Natural killer cell (primary cell): Measurements from ENCODE around the gene TMED5. TPM values are rescaled to one million over a fixed set of nuclear protein-coding genes. Genes with fewer than 3 reads are reported as not detected.

ENCODE experiments used
- ATAC-seq, 3 donors: fragments of 150-1000 bp in 2 of 3; fragments of 200-7000 bp in 1 of 3; cut with Tn5 transposase; 1 replicate in 1 of 3; 2 replicates in 2 of 3; pipeline ENCODE4 v1.10.0; 2021; ENCODE audit warnings: mild to moderate bottlenecking in 2 of 3, moderate library complexity in 2 of 3
- DNase-seq, 2 donors: peaks; one replicate each; pipeline versions ENCODE4 v3.0.0 to v3.0.0-alpha.2; 2013 to 2021; ENCODE audit warnings: mixed read lengths in 1 of 2
- H3K27ac ChIP-seq: one replicate; pipeline ENCODE4 v1.5.1; 2013; ENCODE audit warnings: mild to moderate bottlenecking, low read length
- H3K27me3 ChIP-seq: one replicate; pipeline ENCODE4 v1.6.1; 2013; ENCODE audit warnings: low read length; ENCODE audit not compliant: control insufficient read depth, insufficient read depth
- H3K36me3 ChIP-seq: one replicate; pipeline ENCODE4 v1.6.1; 2013; ENCODE audit warnings: low read length; ENCODE audit not compliant: control insufficient read depth, insufficient read depth
- H3K4me1 ChIP-seq: one replicate; pipeline ENCODE4 v1.6.1; 2013; ENCODE audit warnings: low read length; ENCODE audit not compliant: control insufficient read depth, insufficient read depth
- H3K4me3 ChIP-seq: one replicate; pipeline ENCODE4 v1.5.1; 2013; ENCODE audit warnings: low read length
- H3K9me3 ChIP-seq: one replicate; pipeline ENCODE4 v1.6.1; 2013; ENCODE audit warnings: low read length; ENCODE audit not compliant: control insufficient read depth, insufficient read depth
- H3K27ac Mint-ChIP-seq, 2 donors: one replicate each; pipeline ENCODE4 v1.8.0; 2022; ENCODE audit warnings: mild to moderate bottlenecking in 2 of 2, mixed read lengths in 2 of 2, moderate library complexity in 1 of 2
- H3K27me3 Mint-ChIP-seq, 2 donors: one replicate each; pipeline ENCODE4 v1.8.0; 2022; ENCODE audit warnings: low read depth in 2 of 2, mixed read lengths in 2 of 2
- H3K36me3 Mint-ChIP-seq: one replicate; pipeline ENCODE4 v1.8.0; 2022; ENCODE audit warnings: mixed read lengths
- H3K4me1 Mint-ChIP-seq, 2 donors: one replicate each; pipeline ENCODE4 v1.8.0; 2022; ENCODE audit warnings: mixed read lengths in 2 of 2
- H3K4me3 Mint-ChIP-seq: one replicate; pipeline ENCODE4 v1.8.0; 2022; ENCODE audit warnings: mild to moderate bottlenecking, moderate library complexity, mixed read lengths
- H3K9me3 Mint-ChIP-seq, 2 donors: one replicate each; pipeline ENCODE4 v1.8.0; 2022; ENCODE audit warnings: mixed read lengths in 2 of 2
- CTCF ChIP-seq: fragments of 200-600 bp; IDR thresholded peaks from one replicate; pipeline ENCODE4 v1.8.0; 2022; ENCODE audit warnings: antibody characterized with exemption
- WGBS: methylation state at CpG from one replicate; pipeline ENCODE4 v1.1.7; 2013; ENCODE audit warnings: missing lambda C conversion rate; ENCODE audit not compliant: insufficient coverage; 5-methylcytosine and 5-hydroxymethylcytosine counted together
- intact Hi-C: fragments of 100-400 bp; cut with micrococcal nuclease; formaldehyde crosslinking; loops from one replicate; pipeline ENCODE4 v1.14.2; 2022
- total RNA-seq, 4 donors: library from RNA; stranded (reverse); fragments of 120-200 nt in 1 of 4; gene quantifications; one replicate each; pipeline versions ENCODE4 v1.2.3 to v1.2.4, GENCODE V29; 2013 to 2022

The TMED5 gene
- total RNA-seq, 3 donors from 2014 or later (not counting 1 experiment from before 2014, with no cell fraction given): 64.6 to 73.5 (median 67.0) TPM

- Mint-ChIP-seq H3K36me3 (no peaks in the 10 kb centered on the region), H3K27me3 (no peaks in the 10 kb centered on the region), H3K4me3 (no peak overlapping the region), H3K27ac (no peak overlapping the region), H3K9me3 (no peaks in the 10 kb centered on the region), H3K4me1 (peaks cover 7 to 8% of the 10 kb centered on the region in 2 donors)
- WGBS: no CpG with 5 or more reads among the region's 1 CpG
- DNase-seq (no peak), ATAC-seq (no peak)
- Histone ChIP-seq H3K4me3 (no peak overlapping the region), H3K4me1 (peaks cover 4% of the 10 kb centered on the region), H3K27ac (no peak overlapping the region), H3K36me3 (peaks cover 2% of the 10 kb centered on the region), H3K27me3 (no peaks in the 10 kb centered on the region), H3K9me3 (no peaks in the 10 kb centered on the region)
- no peak for TF ChIP-seq CTCF
- intact Hi-C loops: no loop called here
These were observed 16.4 kb upstream of the TMED5 start for GRCh38 chr1:93196591-93196990.

- no CpG with 5 or more reads among the region's 4 CpGs for WGBS
- no peak overlapping the region for H3K4me3 Mint-ChIP-seq
These were observed 14.2 kb upstream of the TMED5 start for GRCh38 chr1:93194231-93194990.

GRCh38 chr1:93190432-93190831 is 10.2 kb upstream of the TMED5 start:
- peaks cover 4% of the 10 kb centered on the region for H3K4me1 ChIP-seq
- TF ChIP-seq CTCF: no peak
- Mint-ChIP-seq H3K4me1 (peaks cover 14 to 16% of the 10 kb centered on the region in 2 donors), H3K27me3 (no peaks in the 10 kb centered on the region), H3K27ac (no peak overlapping the region), H3K36me3 (no peaks in the 10 kb centered on the region), H3K4me3 (no peak overlapping the region), H3K9me3 (no peaks in the 10 kb centered on the region)
- ATAC-seq (no peak), DNase-seq (no peak)
- H3K27me3 ChIP-seq: no peaks in the 10 kb centered on the region
- no peak overlapping the region for H3K27ac ChIP-seq
- intact Hi-C loops: no loop called here
- H3K9me3 ChIP-seq: no peaks in the 10 kb centered on the region
- peaks cover 2% of the 10 kb centered on the region for H3K36me3 ChIP-seq
- H3K4me3 ChIP-seq: no peak overlapping the region
- WGBS: 98% methylated on average over 3 of the region's 3 CpGs

More at GRCh38 chr1:93194231-93194990, 14.2 kb upstream of the TMED5 start:
- intact Hi-C loops: no loop called here
- Mint-ChIP-seq H3K9me3 (no peaks in the 10 kb centered on the region), H3K27me3 (no peaks in the 10 kb centered on the region), H3K4me1 (peaks cover 14 to 16% of the 10 kb centered on the region in 2 donors), H3K36me3 (no peaks in the 10 kb centered on the region), H3K27ac (no peak overlapping the region)
- H3K27me3 ChIP-seq: no peaks in the 10 kb centered on the region
- H3K4me1 ChIP-seq: peaks cover 4% of the 10 kb centered on the region
- peak in 2 of 3 donors; percentile 40 to 41 for ATAC-seq
- no peak overlapping the region for H3K27ac ChIP-seq
- no peak for DNase-seq
- H3K4me3 ChIP-seq: no peak overlapping the region
- peaks cover 2% of the 10 kb centered on the region for H3K36me3 ChIP-seq
- no peaks in the 10 kb centered on the region for H3K9me3 ChIP-seq
- no peak for TF ChIP-seq CTCF

- Mint-ChIP-seq H3K4me3 (no peak overlapping the region), H3K27me3 (no peaks in the 10 kb centered on the region), H3K4me1 (peaks cover 12 to 23% of the 10 kb centered on the region in 2 donors), H3K27ac (no peak overlapping the region), H3K9me3 (no peaks in the 10 kb centered on the region), H3K36me3 (no peaks in the 10 kb centered on the region)
- peaks cover 2% of the 10 kb centered on the region for H3K4me1 ChIP-seq
- H3K27me3 ChIP-seq: no peaks in the 10 kb centered on the region
- DNase-seq: no peak
- no peak overlapping the region for H3K4me3 ChIP-seq
- no CpG with 5 or more reads among the region's 1 CpG for WGBS
- no peak overlapping the region for H3K27ac ChIP-seq
- H3K36me3 ChIP-seq: no peaks in the 10 kb centered on the region
- ATAC-seq: no peak
- H3K9me3 ChIP-seq: no peaks in the 10 kb centered on the region
- intact Hi-C loops: no loop called here
- no peak for TF ChIP-seq CTCF
These were observed 6.5 kb upstream of the TMED5 start for GRCh38 chr1:93186667-93187066.
